Transverse colon (tissue), 4 donors: ENCODE data around the gene UMODL1. TPM values are rescaled to one million over a fixed set of nuclear protein-coding genes. Genes with fewer than 3 reads are reported as not detected.

Experiments
- DNase-seq: peaks from one replicate; pipeline ENCODE4 v3.0.0-alpha.2; 2019
- H3K27ac ChIP-seq, 4 donors: fragments of 200-600 bp; sonication (generic); 2 replicates each; pipeline ENCODE4 v1.5.1; 2016 to 2018; ENCODE audit warnings: inconsistent platforms in 4 of 4
- H3K27me3 ChIP-seq: fragments of 200-600 bp; sonication (generic); 2 replicates; pipeline ENCODE4 v1.5.1; 2017; ENCODE audit warnings: inconsistent platforms
- H3K36me3 ChIP-seq, 4 donors: fragments of 200-600 bp; sonication (generic); 2 replicates each; pipeline ENCODE4 v1.5.1; 2017 to 2019; ENCODE audit warnings: inconsistent platforms in 4 of 4
- H3K4me1 ChIP-seq, 4 donors: fragments of 200-600 bp; sonication (generic); 2 replicates each; pipeline ENCODE4 v1.5.1; 2017 to 2020; ENCODE audit warnings: inconsistent platforms in 4 of 4
- H3K4me3 ChIP-seq, 4 donors: fragments of 200-600 bp; sonication (generic); 1 replicate in 1 of 4; 2 replicates in 3 of 4; pipeline versions ENCODE4 v1.5.1 to v1.6.1; 2017 to 2019; ENCODE audit warnings: inconsistent platforms in 4 of 4
- H3K9me3 ChIP-seq, 2 donors: fragments of 200-600 bp; sonication (generic); 2 replicates each; pipeline ENCODE4 v1.5.1; 2017 to 2019; ENCODE audit warnings: inconsistent platforms in 2 of 2
- EP300 ChIP-seq: sonication (generic); formaldehyde crosslinking; IDR thresholded peaks from one replicate; pipeline ENCODE4 v1.6.1; 2017; ENCODE audit warnings: antibody characterized with exemption, low read depth
- POLR2A ChIP-seq: fragments of 450-650 bp; IDR thresholded peaks from one replicate; pipeline ENCODE4 v1.6.1; 2016; ENCODE audit warnings: antibody characterized with exemption, mild to moderate bottlenecking, moderate library complexity
- POLR2AphosphoS5 ChIP-seq, 3 donors: sonication (generic); formaldehyde crosslinking; IDR thresholded peaks; one replicate each; pipeline ENCODE4 v1.6.1; 2016; ENCODE audit warnings: antibody characterized with exemption in 3 of 3
- WGBS, 2 donors: methylation state at CpG; one replicate each; pipeline ENCODE4 v1.1.5; 2018; ENCODE audit warnings: low coverage in 1 of 2; 5-methylcytosine and 5-hydroxymethylcytosine counted together
- in situ Hi-C, 4 donors: fragments of 200-750 bp; cut with MboI; loops; one replicate each; pipeline versions ENCODE4 v1.15.0 to v1.15.1; 2017; ENCODE audit warnings: low sequenced_read_pairs in 3 of 4, low pct_ligation_motif_present in 1 of 4, low pct_unique_long_range_greater_than_20kb in 1 of 4
- intact Hi-C: fragments of 100-400 bp; cut with DNase I; formaldehyde crosslinking; loops from one replicate; pipeline ENCODE4 v1.15.1; 2023; ENCODE audit warnings: low total_unique reads
- total RNA-seq, 4 donors: library from RNA; depleted of rRNA; stranded (reverse); fragments of >200 nt; gene quantifications; one replicate each; pipeline ENCODE4 v1.1.0, GENCODE V29; 2016
- TF ChIP-seq, protein P1 (sequence below), 5 experiments: fragments of 200-600 bp in 3 of 5; fragments of 450-650 bp in 2 of 5; sonication (generic) in 3 of 5; IDR thresholded peaks; 1 replicate in 2 of 5; 2 replicates in 3 of 5; pipeline ENCODE4 v1.5.1; 2016 to 2017; ENCODE audit warnings: antibody characterized with exemption in 5 of 5, inconsistent platforms in 3 of 5, mild to moderate bottlenecking in 2 of 5, moderate library complexity in 1 of 5

Gene UMODL1
- total RNA-seq, 4 donors from 2014 or later = 0.16 to 3.2 (median 0.68) TPM; not detected in 1

DNA sequence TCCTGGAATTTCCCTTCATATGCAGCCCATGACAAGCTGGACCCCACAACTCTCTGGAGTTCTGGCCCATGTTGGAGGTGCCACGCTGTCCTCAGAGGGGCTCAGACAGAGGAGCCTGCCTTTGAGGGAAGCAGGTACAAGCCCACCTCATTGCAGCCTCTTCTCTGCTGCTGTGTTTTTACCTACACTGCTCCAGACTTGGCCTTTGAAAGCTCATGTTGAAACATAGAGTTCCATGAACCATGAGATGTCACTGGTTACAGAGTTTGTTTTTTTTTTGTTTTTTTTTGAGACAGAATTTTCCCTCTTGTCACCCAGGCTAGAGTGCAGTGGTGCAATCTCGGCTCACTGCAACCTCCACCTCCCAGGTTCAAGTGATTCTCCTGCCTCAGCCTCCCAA lies 38.9 kb upstream of the UMODL1 start:
- WGBS, 2 donors = 60 to 91% methylated on average over 1 to 2 of the region's 2 CpGs
- H3K4me3 ChIP-seq = no peak overlapping the region
- TF ChIP-seq POLR2A (no peak), POLR2AphosphoS5 (IDR thresholded peaks at IDR 0.05) (no peak), EP300 (no peak)
- TF ChIP-seq, protein P1, sequence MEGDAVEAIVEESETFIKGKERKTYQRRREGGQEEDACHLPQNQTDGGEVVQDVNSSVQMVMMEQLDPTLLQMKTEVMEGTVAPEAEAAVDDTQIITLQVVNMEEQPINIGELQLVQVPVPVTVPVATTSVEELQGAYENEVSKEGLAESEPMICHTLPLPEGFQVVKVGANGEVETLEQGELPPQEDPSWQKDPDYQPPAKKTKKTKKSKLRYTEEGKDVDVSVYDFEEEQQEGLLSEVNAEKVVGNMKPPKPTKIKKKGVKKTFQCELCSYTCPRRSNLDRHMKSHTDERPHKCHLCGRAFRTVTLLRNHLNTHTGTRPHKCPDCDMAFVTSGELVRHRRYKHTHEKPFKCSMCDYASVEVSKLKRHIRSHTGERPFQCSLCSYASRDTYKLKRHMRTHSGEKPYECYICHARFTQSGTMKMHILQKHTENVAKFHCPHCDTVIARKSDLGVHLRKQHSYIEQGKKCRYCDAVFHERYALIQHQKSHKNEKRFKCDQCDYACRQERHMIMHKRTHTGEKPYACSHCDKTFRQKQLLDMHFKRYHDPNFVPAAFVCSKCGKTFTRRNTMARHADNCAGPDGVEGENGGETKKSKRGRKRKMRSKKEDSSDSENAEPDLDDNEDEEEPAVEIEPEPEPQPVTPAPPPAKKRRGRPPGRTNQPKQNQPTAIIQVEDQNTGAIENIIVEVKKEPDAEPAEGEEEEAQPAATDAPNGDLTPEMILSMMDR (IDR thresholded peaks at IDR 0.05) = no peak
- H3K36me3 ChIP-seq = no peaks in the 10 kb centered on the region
- in situ Hi-C loops = no loop called here
- no peak overlapping the region for H3K27ac ChIP-seq
- H3K27me3 ChIP-seq = no peaks in the 10 kb centered on the region
- H3K4me1 ChIP-seq = peaks cover 0 to 11% (median 5%) of the 10 kb centered on the region in 4 donors
- no peaks in the 10 kb centered on the region for H3K9me3 ChIP-seq
- intact Hi-C loops = no loop called here
- DNase-seq = no peak

DNA sequence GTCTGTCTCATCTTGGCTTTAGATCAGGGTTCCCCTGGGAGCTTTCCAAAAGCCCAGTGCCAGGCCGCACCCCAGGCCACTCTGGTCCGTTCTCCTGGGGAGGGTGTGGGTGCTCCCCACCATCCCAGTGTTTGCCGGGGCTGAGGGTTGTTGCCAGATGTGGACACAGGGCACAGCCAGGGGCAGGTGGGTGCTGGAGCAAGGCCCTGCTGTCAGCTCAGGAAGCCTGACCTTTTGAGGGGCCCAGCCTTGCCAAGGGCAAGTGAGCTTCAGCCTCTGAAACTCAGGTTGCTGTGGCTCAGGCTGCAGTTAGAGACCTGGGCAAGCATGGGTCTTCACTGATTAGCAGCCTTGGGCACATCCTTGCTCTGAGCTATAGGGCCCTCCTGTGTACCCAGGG lies 38.1 kb upstream of the UMODL1 start:
- TF ChIP-seq EP300 = no peak
- no peak for TF ChIP-seq POLR2AphosphoS5 (IDR thresholded peaks at IDR 0.05)
- TF ChIP-seq, protein P1 (IDR thresholded peaks at IDR 0.05) = no peak
- TF ChIP-seq POLR2A = no peak
- H3K36me3 ChIP-seq = no peaks in the 10 kb centered on the region
- H3K27ac ChIP-seq = no peak overlapping the region
- H3K4me1 ChIP-seq = peaks cover 0 to 11% (median 5%) of the 10 kb centered on the region in 4 donors
- no peaks in the 10 kb centered on the region for H3K9me3 ChIP-seq
- no peaks in the 10 kb centered on the region for H3K27me3 ChIP-seq
- intact Hi-C loops = no loop called here
- in situ Hi-C loops = no loop called here
- no peak for DNase-seq
- no peak overlapping the region for H3K4me3 ChIP-seq
- WGBS, 2 donors = 88% methylated on average over 3 of the region's 3 CpGs; no CpG with 5 or more reads in 1 of the 2 donors

DNA sequence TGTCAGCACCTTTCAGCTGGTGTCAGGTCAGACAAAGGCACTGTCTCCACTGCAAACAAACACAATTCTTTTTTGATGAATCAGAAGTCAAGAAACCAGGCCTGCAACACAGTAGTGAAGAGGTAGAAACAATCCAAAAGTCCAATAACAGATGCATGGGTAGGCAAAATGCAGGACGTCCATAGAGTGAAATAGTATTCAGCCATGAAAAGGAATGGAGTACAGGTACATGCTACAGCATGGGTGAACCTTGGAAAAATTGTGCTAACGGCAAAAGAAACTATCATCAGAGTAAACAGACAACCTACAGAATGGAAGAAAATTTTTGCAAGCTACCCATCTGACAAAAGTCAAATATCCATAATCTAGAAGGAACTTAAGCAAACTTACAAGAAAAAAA lies 34.8 kb upstream of the UMODL1 start:
- 88 to 95% methylated on average over 2 of the region's 2 CpGs for WGBS, 2 donors
- in situ Hi-C loops = no loop called here
- no peak overlapping the region for H3K4me3 ChIP-seq
- intact Hi-C loops = no loop called here
- H3K27me3 ChIP-seq = no peaks in the 10 kb centered on the region
- peaks cover 0 to 11% (median 5%) of the 10 kb centered on the region in 4 donors for H3K4me1 ChIP-seq
- H3K27ac ChIP-seq = no peak overlapping the region
- no peaks in the 10 kb centered on the region for H3K36me3 ChIP-seq
- TF ChIP-seq POLR2AphosphoS5 (IDR thresholded peaks at IDR 0.05) = no peak
- no peak for TF ChIP-seq EP300
- TF ChIP-seq, protein P1 (IDR thresholded peaks at IDR 0.05) = no peak
- TF ChIP-seq POLR2A = no peak
- H3K9me3 ChIP-seq = no peaks in the 10 kb centered on the region
- no peak for DNase-seq

DNA sequence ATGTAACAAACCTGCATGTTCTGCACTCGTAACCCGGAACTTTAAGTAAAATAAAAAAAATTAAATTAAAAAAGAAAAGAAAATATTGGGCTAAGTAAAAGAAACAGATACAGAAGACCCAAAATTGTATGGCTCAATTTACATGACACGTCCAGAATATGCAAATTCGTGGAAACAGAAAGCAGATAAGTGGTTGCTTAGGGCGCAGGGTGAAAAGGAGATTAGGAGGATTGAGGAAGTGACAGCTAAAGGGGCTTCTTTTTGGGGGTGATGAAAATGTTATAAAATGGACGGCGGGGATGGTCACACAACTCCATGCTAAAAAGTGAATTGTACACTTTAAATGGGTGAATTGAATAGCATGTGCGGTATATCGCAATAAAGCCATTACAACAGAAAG lies 33.6 kb upstream of the UMODL1 start:
- Histone ChIP-seq H3K4me3 (no peak overlapping the region), H3K36me3 (no peaks in the 10 kb centered on the region), H3K4me1 (peaks cover 0 to 11% (median 5%) of the 10 kb centered on the region in 4 donors), H3K27me3 (no peaks in the 10 kb centered on the region), H3K9me3 (no peaks in the 10 kb centered on the region), H3K27ac (no peak overlapping the region)
- intact Hi-C loops = no loop called here
- TF ChIP-seq, protein P1 (IDR thresholded peaks at IDR 0.05) = no peak
- TF ChIP-seq EP300 = no peak
- no peak for TF ChIP-seq POLR2AphosphoS5 (IDR thresholded peaks at IDR 0.05)
- TF ChIP-seq POLR2A = no peak
- in situ Hi-C loops = no loop called here
- 74 to 76% methylated on average over 9 of the region's 9 CpGs for WGBS, 2 donors
- no peak for DNase-seq
